PC-9 (cell line): Measurements from ENCODE around the gene CAMTA1. TPM values are rescaled to one million over a fixed set of nuclear protein-coding genes. Genes with fewer than 3 reads are reported as not detected.

Source experiments
- BruUV-seq: library from RNA; stranded (reverse); fragments of 400-500 nt; replicated peaks from 2 replicates; lab custom pipeline; 2021; lab: Mats Ljungman, UMichigan
- CTCF ChIA-PET: fragments of 300-600 bp; sonication (Branson Sonifier 250); formaldehyde crosslinking; loops from one replicate; lab custom pipeline; 2022; ENCODE audit warnings: antibody characterized with exemption; lab: Charles Lee
- POLR2A ChIA-PET: fragments of 300-600 bp; sonication (Branson Sonifier 250); formaldehyde crosslinking; loops from one replicate; lab custom pipeline; 2022; ENCODE audit warnings: antibody characterized with exemption; ENCODE audit not compliant: unreplicated experiment; lab: Charles Lee
- DNase-seq, 2 experiments: peaks; one replicate each; pipeline versions ENCODE4 v3.0.0 to v3.0.0-alpha.2; 2015 to 2022; ENCODE audit warnings: mixed read lengths in 1 of 2
- H2AFZ ChIP-seq: fragments of 200-600 bp; sonication (generic); 2 replicates; pipeline ENCODE4 v1.8.1; 2017; ENCODE audit warnings: antibody characterized with exemption
- H3F3A ChIP-seq: fragments of 200-600 bp; sonication (generic); 2 replicates; pipeline ENCODE4 v1.8.1; 2017; ENCODE audit warnings: antibody characterized with exemption, mild to moderate bottlenecking, low read depth; ENCODE audit not compliant: insufficient read depth
- H3K27ac ChIP-seq: fragments of 200-600 bp; sonication (generic); 2 replicates; pipeline ENCODE4 v1.6.1; 2016; ENCODE audit warnings: mixed run types
- H3K27me3 ChIP-seq: fragments of 200-600 bp; sonication (generic); 2 replicates; pipeline ENCODE4 v1.6.1; 2016; ENCODE audit warnings: low read depth, mixed run types; ENCODE audit not compliant: insufficient read depth
- H3K36me3 ChIP-seq: fragments of 200-600 bp; sonication (generic); 2 replicates; pipeline ENCODE4 v1.6.1; 2016; ENCODE audit warnings: low read depth, mixed run types
- H3K4me1 ChIP-seq: fragments of 200-600 bp; sonication (generic); replicated peaks from 2 replicates; pipeline ENCODE4 v1.6.1; 2016; ENCODE audit warnings: mixed run types; ENCODE audit not compliant: insufficient read depth
- H3K4me2 ChIP-seq: fragments of 200-600 bp; sonication (generic); 2 replicates; pipeline ENCODE4 v1.6.1; 2017; ENCODE audit warnings: mixed run types
- H3K4me3 ChIP-seq: fragments of 200-600 bp; sonication (generic); 2 replicates; pipeline ENCODE4 v1.6.1; 2016; ENCODE audit warnings: mixed run types
- H3K79me2 ChIP-seq: fragments of 200-600 bp; sonication (generic); 2 replicates; pipeline ENCODE4 v1.6.1; 2017; ENCODE audit warnings: low read depth, mixed run types
- H3K9me2 ChIP-seq: fragments of 200-600 bp; sonication (generic); 2 replicates; pipeline ENCODE4 v1.8.1; 2017; ENCODE audit warnings: mild to moderate bottlenecking; ENCODE audit not compliant: insufficient read depth
- H3K9me3 ChIP-seq: fragments of 200-600 bp; sonication (generic); 2 replicates; pipeline ENCODE4 v1.8.1; 2016; ENCODE audit warnings: low read depth; ENCODE audit not compliant: insufficient read depth
- H4K20me1 ChIP-seq: fragments of 200-600 bp; sonication (generic); 2 replicates; pipeline ENCODE4 v1.8.1; 2017; ENCODE audit not compliant: insufficient read depth
- EZH2 ChIP-seq: fragments of 200-600 bp; sonication (generic); IDR thresholded peaks from 2 replicates; pipeline ENCODE4 v1.8.0; 2017; ENCODE audit warnings: antibody characterized with exemption, low read depth
- intact Hi-C: fragments of 100-400 bp; cut with micrococcal nuclease; formaldehyde crosslinking; loops from one replicate; pipeline ENCODE4 v1.10.0; 2022; ENCODE audit not compliant: unreplicated experiment
- total RNA-seq: library from RNA; stranded (reverse); gene quantifications from 2 replicates; pipeline ENCODE4 v1.2.3, GENCODE V29; 2021
- TF ChIP-seq, protein P1 (sequence below): fragments of 200-600 bp; sonication (generic); conservative IDR thresholded peaks from 2 replicates; pipeline ENCODE4 v1.6.1; 2017; ENCODE audit warnings: mixed run types, antibody characterized with exemption, mild to moderate bottlenecking, moderate library complexity

Gene CAMTA1
- total RNA-seq, 1 experiment from 2014 or later: 72.3 TPM

DNA sequence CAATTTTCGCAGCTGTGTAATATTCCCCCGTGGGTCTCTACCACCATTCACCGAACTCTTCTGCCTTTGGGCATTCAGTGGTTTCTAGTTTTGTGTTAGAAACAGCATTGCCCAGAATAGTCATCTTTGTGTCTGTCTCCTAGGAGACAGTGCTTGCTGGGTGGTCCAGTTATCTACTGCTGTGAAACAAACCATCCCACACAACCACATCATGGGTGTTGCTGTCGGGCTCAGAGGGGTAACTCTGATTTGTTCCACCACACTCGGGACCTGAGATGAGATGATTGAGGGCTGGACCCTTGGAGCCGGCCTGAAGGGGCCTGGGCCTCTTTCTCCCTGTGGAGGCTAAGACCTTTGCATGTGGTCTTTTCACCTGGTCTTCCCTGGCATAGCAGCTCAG is 558.6 kb downstream of the CAMTA1 start:
- H3K4me1 ChIP-seq: no peaks in the 10 kb centered on the region
- no peaks in the 10 kb centered on the region for H3K36me3 ChIP-seq
- no peak for DNase-seq
- H3K27ac ChIP-seq: no peak overlapping the region
- peaks cover 36% of the 10 kb centered on the region for H3K27me3 ChIP-seq
- ChIA-PET CTCF (no interaction called here), POLR2A (no interaction called here)
- no peak overlapping the region for H3K4me3 ChIP-seq
- no peaks in the 10 kb centered on the region for H3F3A ChIP-seq
- no peak overlapping the region for H3K4me2 ChIP-seq
- intact Hi-C loops: no loop called here
- TF ChIP-seq EZH2: no peak
- TF ChIP-seq, protein P1, sequence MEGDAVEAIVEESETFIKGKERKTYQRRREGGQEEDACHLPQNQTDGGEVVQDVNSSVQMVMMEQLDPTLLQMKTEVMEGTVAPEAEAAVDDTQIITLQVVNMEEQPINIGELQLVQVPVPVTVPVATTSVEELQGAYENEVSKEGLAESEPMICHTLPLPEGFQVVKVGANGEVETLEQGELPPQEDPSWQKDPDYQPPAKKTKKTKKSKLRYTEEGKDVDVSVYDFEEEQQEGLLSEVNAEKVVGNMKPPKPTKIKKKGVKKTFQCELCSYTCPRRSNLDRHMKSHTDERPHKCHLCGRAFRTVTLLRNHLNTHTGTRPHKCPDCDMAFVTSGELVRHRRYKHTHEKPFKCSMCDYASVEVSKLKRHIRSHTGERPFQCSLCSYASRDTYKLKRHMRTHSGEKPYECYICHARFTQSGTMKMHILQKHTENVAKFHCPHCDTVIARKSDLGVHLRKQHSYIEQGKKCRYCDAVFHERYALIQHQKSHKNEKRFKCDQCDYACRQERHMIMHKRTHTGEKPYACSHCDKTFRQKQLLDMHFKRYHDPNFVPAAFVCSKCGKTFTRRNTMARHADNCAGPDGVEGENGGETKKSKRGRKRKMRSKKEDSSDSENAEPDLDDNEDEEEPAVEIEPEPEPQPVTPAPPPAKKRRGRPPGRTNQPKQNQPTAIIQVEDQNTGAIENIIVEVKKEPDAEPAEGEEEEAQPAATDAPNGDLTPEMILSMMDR: no peak
- BruUV-seq: no TSS peak
- H3K9me2 ChIP-seq: no peaks in the 10 kb centered on the region
- no peaks in the 10 kb centered on the region for H3K79me2 ChIP-seq
- no peak overlapping the region for H2AFZ ChIP-seq
- no peaks in the 10 kb centered on the region for H3K9me3 ChIP-seq
- H4K20me1 ChIP-seq: no peaks in the 10 kb centered on the region

DNA sequence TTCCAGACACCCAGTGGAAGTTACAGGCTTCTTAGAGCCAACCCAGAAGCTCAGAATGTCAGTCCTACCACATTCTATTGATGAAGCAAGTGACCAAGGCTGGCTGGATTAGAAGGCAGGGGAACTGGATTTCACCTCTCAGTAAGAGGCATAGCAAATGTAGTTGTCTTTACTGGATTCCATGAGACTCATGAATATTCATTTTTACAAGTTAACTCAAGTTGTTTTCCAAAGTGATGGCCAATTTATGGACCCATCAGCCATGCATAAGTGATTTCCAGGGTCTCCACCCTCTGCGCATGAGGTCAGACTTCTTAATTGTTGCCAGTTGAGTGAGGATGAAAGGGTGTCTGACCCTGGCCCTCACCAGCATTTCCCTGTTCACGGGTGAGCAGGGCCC is 559.0 kb downstream of the CAMTA1 start:
- Histone ChIP-seq H3K79me2 (no peaks in the 10 kb centered on the region), H3K27me3 (peaks cover 40% of the 10 kb centered on the region), H3K4me3 (no peak overlapping the region), H4K20me1 (no peaks in the 10 kb centered on the region), H3F3A (no peaks in the 10 kb centered on the region), H2AFZ (no peak overlapping the region), H3K27ac (no peak overlapping the region), H3K9me3 (no peaks in the 10 kb centered on the region), H3K36me3 (no peaks in the 10 kb centered on the region), H3K4me2 (no peak overlapping the region), H3K9me2 (no peaks in the 10 kb centered on the region), H3K4me1 (no peaks in the 10 kb centered on the region)
- no TSS peak for BruUV-seq
- TF ChIP-seq EZH2: no peak
- TF ChIP-seq, protein P1: no peak
- ChIA-PET CTCF (no interaction called here), POLR2A (no interaction called here)
- intact Hi-C loops: no loop called here
- DNase-seq: no peak

DNA sequence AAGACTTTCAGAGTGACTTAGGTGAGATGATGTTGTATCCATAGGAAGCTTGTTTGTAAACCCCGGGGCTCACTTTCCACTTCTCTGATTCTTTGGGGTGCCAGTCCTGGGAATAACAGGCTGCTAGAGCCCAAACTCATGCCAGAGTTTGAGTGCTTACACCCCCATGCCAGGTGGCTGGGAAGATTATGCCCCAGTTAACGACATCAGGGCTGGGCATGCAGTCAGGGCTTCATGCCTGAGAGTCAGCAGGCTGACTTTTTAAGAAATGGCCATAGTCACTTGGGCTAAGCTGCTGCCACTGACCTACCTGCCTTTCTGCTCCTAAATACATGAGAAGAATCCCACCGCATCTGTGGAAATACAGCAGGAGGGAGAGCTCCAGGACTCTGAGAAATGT is 560.3 kb downstream of the CAMTA1 start:
- H3K27ac ChIP-seq: no peak overlapping the region
- no peaks in the 10 kb centered on the region for H3K4me1 ChIP-seq
- H2AFZ ChIP-seq: no peak overlapping the region
- ChIA-PET POLR2A (no interaction called here), CTCF (no interaction called here)
- BruUV-seq: no TSS peak
- no peak for TF ChIP-seq EZH2
- TF ChIP-seq, protein P1: no peak
- no peaks in the 10 kb centered on the region for H3K36me3 ChIP-seq
- H4K20me1 ChIP-seq: no peaks in the 10 kb centered on the region
- H3F3A ChIP-seq: no peaks in the 10 kb centered on the region
- H3K9me2 ChIP-seq: no peaks in the 10 kb centered on the region
- intact Hi-C loops: no loop called here
- H3K79me2 ChIP-seq: no peaks in the 10 kb centered on the region
- H3K4me3 ChIP-seq: no peak overlapping the region
- no peaks in the 10 kb centered on the region for H3K9me3 ChIP-seq
- no peak for DNase-seq
- peaks cover 53% of the 10 kb centered on the region for H3K27me3 ChIP-seq
- H3K4me2 ChIP-seq: no peak overlapping the region
